RWPE1 (cell line): Measurements from ENCODE around the gene NFYC.

ENCODE experiments used
- CTCF ChIA-PET: fragments of 350-600 bp; sonication (Branson Sonifier 250); formaldehyde crosslinking; extraction: SDS; loops from one replicate; lab custom pipeline; 2021; lab: Yijun Ruan, JAX
- POLR2A ChIA-PET: fragments of 400-600 bp; formaldehyde crosslinking; extraction: SDS; loops from one replicate; lab custom pipeline; 2020; ENCODE audit warnings: antibody characterized with exemption; ENCODE audit not compliant: low non-redundant PET; lab: Yijun Ruan, JAX
- DNase-seq: peaks from one replicate; pipeline ENCODE4 v3.0.0; 2012; ENCODE audit warnings: low spot score
- H3K27ac ChIP-seq: fragments of 450-650 bp; 2 replicates; pipeline ENCODE4 v1.5.1; 2017
- CTCF ChIP-seq: fragments of 450-650 bp; conservative IDR thresholded peaks from 2 replicates; pipeline ENCODE4 v1.5.1; 2017; ENCODE audit warnings: low read depth, mild to moderate bottlenecking

NFYC gene

GRCh38 chr1:40815420-40815819 lies 123.9 kb downstream of the NFYC start:
- CTCF ChIA-PET, result interaction anchor here (0.6 kb wide), 2 partner anchors 122 to 131 kb away, joined by 3 to 6 read pairs; no protein-coding TSS in a partner anchor
- POLR2A ChIA-PET, result interaction anchor here (0.7 kb wide), 1 partner anchor 330 kb away, joined by 6 read pairs; no protein-coding TSS in a partner anchor
- no peak for TF ChIP-seq CTCF
- H3K27ac ChIP-seq, result no peak overlapping the region
- DNase-seq, result no peak

GRCh38 chr1:40817791-40818263 lies 126.3 kb downstream of the NFYC start:
- CTCF ChIA-PET, result interaction anchor here (0.7 kb wide), 1 partner anchor 47 kb away, joined by 5 read pairs; no protein-coding TSS in a partner anchor
- POLR2A ChIA-PET, result no interaction called here

GRCh38 chr1:40818264-40818961 lies 126.9 kb downstream of the NFYC start:
- POLR2A ChIA-PET, result no interaction called here

More at GRCh38 chr1:40817791-40818263, 126.3 kb downstream of the NFYC start:
- no peak overlapping the region for H3K27ac ChIP-seq
- no peak for DNase-seq
- no peak for TF ChIP-seq CTCF

GRCh38 chr1:40819101-40819500 lies 127.6 kb downstream of the NFYC start:
- H3K27ac ChIP-seq, result no peak overlapping the region
- TF ChIP-seq CTCF, result no peak
- no peak for DNase-seq
- ChIA-PET POLR2A (no interaction called here), CTCF (no interaction called here)

More at GRCh38 chr1:40818264-40818961, 126.9 kb downstream of the NFYC start:
- CTCF ChIA-PET, result interaction anchor here (0.7 kb wide), 1 partner anchor 47 kb away, joined by 5 read pairs; no protein-coding TSS in a partner anchor
- TF ChIP-seq CTCF, result no peak
- H3K27ac ChIP-seq, result no peak overlapping the region
- DNase-seq, result peak; percentile 72

- ChIA-PET POLR2A (interaction anchor here (0.5 kb wide), 1 partner anchor 447 kb away, joined by 3 read pairs; the partner anchor contains the start of gene SMAP2), CTCF (interaction anchor here (0.6 to 1.4 kb wide), 2 partner anchors 29 to 993 kb away, joined by 3 to 4 read pairs; no protein-coding TSS in a partner anchor)
- no peak for DNase-seq
- H3K27ac ChIP-seq, result no peak overlapping the region; the same call in 1 of the 2 replicates
- no peak for TF ChIP-seq CTCF
These were observed 128.8 kb downstream of the NFYC start for GRCh38 chr1:40820251-40820797.
